ENCODE measurements around the gene LRIF1. TPM values are rescaled to one million over a fixed set of nuclear protein-coding genes. Genes with fewer than 3 reads are reported as not detected.

LRIF1 gene
- total RNA-seq, 1 donor from 2014 or later: 9.5 TPM

GRCh38 chr1:110916669-110917306 lies 46.9 kb downstream of the LRIF1 start:
- peaks cover 4% of the 10 kb centered on the region for H3K27me3 Mint-ChIP-seq (ENCODE audit: low read depth)
- TF ChIP-seq, protein P1, sequence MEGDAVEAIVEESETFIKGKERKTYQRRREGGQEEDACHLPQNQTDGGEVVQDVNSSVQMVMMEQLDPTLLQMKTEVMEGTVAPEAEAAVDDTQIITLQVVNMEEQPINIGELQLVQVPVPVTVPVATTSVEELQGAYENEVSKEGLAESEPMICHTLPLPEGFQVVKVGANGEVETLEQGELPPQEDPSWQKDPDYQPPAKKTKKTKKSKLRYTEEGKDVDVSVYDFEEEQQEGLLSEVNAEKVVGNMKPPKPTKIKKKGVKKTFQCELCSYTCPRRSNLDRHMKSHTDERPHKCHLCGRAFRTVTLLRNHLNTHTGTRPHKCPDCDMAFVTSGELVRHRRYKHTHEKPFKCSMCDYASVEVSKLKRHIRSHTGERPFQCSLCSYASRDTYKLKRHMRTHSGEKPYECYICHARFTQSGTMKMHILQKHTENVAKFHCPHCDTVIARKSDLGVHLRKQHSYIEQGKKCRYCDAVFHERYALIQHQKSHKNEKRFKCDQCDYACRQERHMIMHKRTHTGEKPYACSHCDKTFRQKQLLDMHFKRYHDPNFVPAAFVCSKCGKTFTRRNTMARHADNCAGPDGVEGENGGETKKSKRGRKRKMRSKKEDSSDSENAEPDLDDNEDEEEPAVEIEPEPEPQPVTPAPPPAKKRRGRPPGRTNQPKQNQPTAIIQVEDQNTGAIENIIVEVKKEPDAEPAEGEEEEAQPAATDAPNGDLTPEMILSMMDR (IDR thresholded peaks at IDR 0.05): no peak
- H3K27ac Mint-ChIP-seq (ENCODE audit: unreplicated experiment): no peak overlapping the region
- H3K4me3 Mint-ChIP-seq (ENCODE audit: unreplicated experiment): no peak overlapping the region
- no peaks in the 10 kb centered on the region for H3K36me3 Mint-ChIP-seq (ENCODE audit: low read depth)
- H3K9me3 Mint-ChIP-seq (ENCODE audit: low read depth): peaks cover 15% of the 10 kb centered on the region
- peaks cover 5% of the 10 kb centered on the region for H3K4me1 Mint-ChIP-seq (ENCODE audit: low read depth)
- no peak for DNase-seq (ENCODE audit: low spot score)

- TF ChIP-seq, protein P1 (IDR thresholded peaks at IDR 0.05): no peak
- Mint-ChIP-seq H3K4me1 (ENCODE audit: low read depth) (peaks cover 5% of the 10 kb centered on the region), H3K4me3 (ENCODE audit: unreplicated experiment) (no peak overlapping the region), H3K27ac (ENCODE audit: unreplicated experiment) (no peak overlapping the region), H3K9me3 (ENCODE audit: low read depth) (peaks cover 15% of the 10 kb centered on the region), H3K27me3 (ENCODE audit: low read depth) (peaks cover 4% of the 10 kb centered on the region), H3K36me3 (ENCODE audit: low read depth) (no peaks in the 10 kb centered on the region)
- DNase-seq (ENCODE audit: low spot score): no peak
Observed at GRCh38 chr1:110916274-110916668, 47.5 kb downstream of the LRIF1 start.

DNA sequence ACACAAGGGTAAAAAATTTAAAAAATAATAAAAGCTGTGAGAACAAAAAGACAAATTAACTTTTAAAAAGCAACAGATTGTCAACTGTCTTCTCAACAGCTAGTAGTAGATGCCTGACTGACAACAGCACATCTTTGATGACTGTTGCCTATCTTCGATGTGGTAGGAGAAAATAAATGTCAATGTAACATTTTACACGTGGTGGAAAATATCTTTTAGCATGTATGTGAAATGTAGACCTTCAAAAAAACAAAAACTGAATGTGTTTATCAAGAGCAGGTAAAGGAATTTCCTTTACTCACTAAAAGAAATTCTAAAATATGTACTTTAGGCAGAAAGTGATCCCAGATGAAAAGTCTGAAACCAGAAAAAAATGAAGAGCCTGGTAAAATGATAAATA lies 47.9 kb downstream of the LRIF1 start:
- Mint-ChIP-seq H3K9me3 (ENCODE audit: low read depth) (peaks cover 18% of the 10 kb centered on the region), H3K36me3 (ENCODE audit: low read depth) (no peaks in the 10 kb centered on the region), H3K27ac (ENCODE audit: unreplicated experiment) (no peak overlapping the region), H3K4me3 (ENCODE audit: unreplicated experiment) (no peak overlapping the region), H3K4me1 (ENCODE audit: low read depth) (peaks cover 5% of the 10 kb centered on the region), H3K27me3 (ENCODE audit: low read depth) (peaks cover 4% of the 10 kb centered on the region)
- TF ChIP-seq, protein P1 (IDR thresholded peaks at IDR 0.05): no peak
- no peak for DNase-seq (ENCODE audit: low spot score)

DNA sequence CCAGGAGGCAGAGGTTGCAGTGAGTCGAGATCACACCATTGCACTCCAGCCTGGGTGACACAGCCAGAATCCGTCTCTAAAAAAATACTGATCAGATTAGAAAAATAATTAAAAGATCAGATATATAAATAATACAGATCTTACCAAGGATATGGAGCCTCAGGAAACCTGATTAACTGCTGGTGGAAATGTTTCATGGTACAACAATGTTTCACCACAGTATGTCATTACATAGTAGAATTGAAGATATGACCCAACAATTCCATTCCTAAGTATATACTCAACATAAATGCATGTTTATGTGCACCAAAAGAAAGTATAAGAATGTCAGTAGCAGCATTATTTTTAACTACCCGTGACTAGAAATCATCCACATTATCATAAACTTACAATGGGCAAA lies 49.0 kb downstream of the LRIF1 start:
- DNase-seq (ENCODE audit: low spot score): no peak
- no peak overlapping the region for H3K4me3 Mint-ChIP-seq (ENCODE audit: unreplicated experiment)
- peaks cover 5% of the 10 kb centered on the region for H3K4me1 Mint-ChIP-seq (ENCODE audit: low read depth)
- TF ChIP-seq, protein P1 (IDR thresholded peaks at IDR 0.05): no peak
- peaks cover 6% of the 10 kb centered on the region for H3K27me3 Mint-ChIP-seq (ENCODE audit: low read depth)
- no peaks in the 10 kb centered on the region for H3K36me3 Mint-ChIP-seq (ENCODE audit: low read depth)
- H3K27ac Mint-ChIP-seq (ENCODE audit: unreplicated experiment): no peak overlapping the region
- peaks cover 20% of the 10 kb centered on the region for H3K9me3 Mint-ChIP-seq (ENCODE audit: low read depth)

DNA sequence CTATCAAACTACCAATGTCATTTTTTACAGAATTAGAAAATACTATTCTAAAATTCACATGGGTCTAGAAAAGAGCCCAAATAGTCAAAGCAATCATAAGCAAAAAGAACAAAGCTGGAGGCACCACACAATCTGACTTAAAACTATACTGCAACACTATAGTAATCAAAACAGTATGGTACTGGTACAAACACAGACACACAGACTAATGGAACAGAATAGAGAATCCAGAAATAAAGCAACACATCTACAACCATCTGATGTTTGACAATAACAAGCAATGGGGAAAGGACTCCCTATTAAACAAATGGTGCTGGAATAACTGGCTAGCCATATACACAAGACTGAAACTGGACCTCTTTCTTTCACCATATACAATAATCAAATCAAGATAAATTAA lies 50.9 kb downstream of the LRIF1 start:
- H3K9me3 Mint-ChIP-seq (ENCODE audit: low read depth): peaks cover 25% of the 10 kb centered on the region
- DNase-seq (ENCODE audit: low spot score): no peak
- peaks cover 5% of the 10 kb centered on the region for H3K4me1 Mint-ChIP-seq (ENCODE audit: low read depth)
- H3K27me3 Mint-ChIP-seq (ENCODE audit: low read depth): peaks cover 3% of the 10 kb centered on the region
- H3K4me3 Mint-ChIP-seq (ENCODE audit: unreplicated experiment): no peak overlapping the region
- no peaks in the 10 kb centered on the region for H3K36me3 Mint-ChIP-seq (ENCODE audit: low read depth)
- TF ChIP-seq, protein P1 (IDR thresholded peaks at IDR 0.05): no peak
- H3K27ac Mint-ChIP-seq (ENCODE audit: unreplicated experiment): no peak overlapping the region
